Activated naive CD8-positive, alpha-beta T cell treated with anti-CD3 and anti-CD28 coated beads, Interleukin-2, amount 50 U/mL, for 24 hours (primary cell): ENCODE measurements around the gene SERPINI1.
A peak's percentile ranks its signal among the peaks of the same experiment; 100 is the strongest.

ENCODE experiments used
- ATAC-seq: fragments of 150-1000 bp; cut with Tn5 transposase; one replicate; pipeline ENCODE4 v1.10.0; 2021
- DNase-seq: peaks from one replicate; pipeline ENCODE4 v3.0.0; 2021
- H3K27ac Mint-ChIP-seq: one replicate; pipeline ENCODE4 v1.8.0; 2021; ENCODE audit warnings: mild to moderate bottlenecking, mixed read lengths
- H3K27me3 Mint-ChIP-seq: one replicate; pipeline ENCODE4 v1.8.0; 2021; ENCODE audit warnings: mixed read lengths
- H3K36me3 Mint-ChIP-seq: one replicate; pipeline ENCODE4 v1.8.0; 2021; ENCODE audit warnings: low read depth, mixed read lengths
- H3K4me1 Mint-ChIP-seq: one replicate; pipeline ENCODE4 v1.8.0; 2021; ENCODE audit warnings: mixed read lengths
- H3K4me3 Mint-ChIP-seq: one replicate; pipeline ENCODE4 v1.8.0; 2021; ENCODE audit warnings: mild to moderate bottlenecking, moderate library complexity, mixed read lengths
- H3K9me3 Mint-ChIP-seq: one replicate; pipeline ENCODE4 v1.8.0; 2021; ENCODE audit warnings: mixed read lengths

The SERPINI1 gene

GRCh38 chr3:167728176-167728575 lies 7.3 kb upstream of the SERPINI1 start:
- no peak overlapping the region for H3K27ac Mint-ChIP-seq
- H3K36me3 Mint-ChIP-seq, result peaks cover 17% of the 10 kb centered on the region
- ATAC-seq (no peak), DNase-seq (no peak)
- peaks cover 61% of the 10 kb centered on the region for H3K4me1 Mint-ChIP-seq
- no peaks in the 10 kb centered on the region for H3K9me3 Mint-ChIP-seq
- H3K27me3 Mint-ChIP-seq, result no peaks in the 10 kb centered on the region
- no peak overlapping the region for H3K4me3 Mint-ChIP-seq

GRCh38 chr3:167728632-167729323 lies 6.7 kb upstream of the SERPINI1 start:
- DNase-seq (no peak), ATAC-seq (no peak)
- Mint-ChIP-seq H3K27me3 (no peaks in the 10 kb centered on the region), H3K9me3 (no peaks in the 10 kb centered on the region), H3K36me3 (peaks cover 17% of the 10 kb centered on the region), H3K27ac (no peak overlapping the region), H3K4me1 (peaks cover 56% of the 10 kb centered on the region), H3K4me3 (no peak overlapping the region)

GRCh38 chr3:167729591-167729990 lies 5.9 kb upstream of the SERPINI1 start:
- ATAC-seq, result no peak

GRCh38 chr3:167731393-167731792 lies 4.1 kb upstream of the SERPINI1 start:
- H3K4me3 Mint-ChIP-seq, result no peak overlapping the region
- H3K4me1 Mint-ChIP-seq, result peaks cover 39% of the 10 kb centered on the region
- no peak overlapping the region for H3K27ac Mint-ChIP-seq
- H3K36me3 Mint-ChIP-seq, result peaks cover 10% of the 10 kb centered on the region
- H3K9me3 Mint-ChIP-seq, result no peaks in the 10 kb centered on the region
- ATAC-seq (no peak), DNase-seq (no peak)
- no peaks in the 10 kb centered on the region for H3K27me3 Mint-ChIP-seq

More at GRCh38 chr3:167729591-167729990, 5.9 kb upstream of the SERPINI1 start:
- H3K4me1 Mint-ChIP-seq, result peaks cover 50% of the 10 kb centered on the region
- H3K9me3 Mint-ChIP-seq, result no peaks in the 10 kb centered on the region
- H3K4me3 Mint-ChIP-seq, result no peak overlapping the region
- no peak overlapping the region for H3K27ac Mint-ChIP-seq
- no peaks in the 10 kb centered on the region for H3K27me3 Mint-ChIP-seq
- DNase-seq, result no peak
- peaks cover 12% of the 10 kb centered on the region for H3K36me3 Mint-ChIP-seq

- H3K27ac Mint-ChIP-seq, result no peak overlapping the region
Measured at GRCh38 chr3:167732313-167733065, 3.0 kb upstream of the SERPINI1 start.

GRCh38 chr3:167733961-167734497 lies 1.5 kb upstream of the SERPINI1 start:
- Mint-ChIP-seq H3K36me3 (peaks cover 10% of the 10 kb centered on the region), H3K27ac (no peak overlapping the region), H3K9me3 (no peaks in the 10 kb centered on the region), H3K4me1 (peaks cover 19% of the 10 kb centered on the region), H3K4me3 (no peak overlapping the region), H3K27me3 (no peaks in the 10 kb centered on the region)
- ATAC-seq (no peak), DNase-seq (no peak)

More at GRCh38 chr3:167732313-167733065, 3.0 kb upstream of the SERPINI1 start:
- Mint-ChIP-seq H3K27me3 (no peaks in the 10 kb centered on the region), H3K4me1 (peaks cover 29% of the 10 kb centered on the region), H3K4me3 (no peak overlapping the region), H3K9me3 (no peaks in the 10 kb centered on the region), H3K36me3 (peaks cover 10% of the 10 kb centered on the region)
- DNase-seq (no peak), ATAC-seq (no peak)

GRCh38 chr3:167734498-167735232 lies 856 bp upstream of the SERPINI1 start, which contains the start of gene PDCD10:
Gene PDCD10, minus strand, starts transcription at chr3:167734892. Its CDS starts 14,735 bp downstream, at chr3:167720157.
- H3K36me3 Mint-ChIP-seq, result peaks cover 10% of the 10 kb centered on the region
- no peak within 1 kb of the TSS for H3K4me3 Mint-ChIP-seq
- DNase-seq (peak; percentile 93), ATAC-seq (peak; percentile 92)
- H3K4me1 Mint-ChIP-seq, result peaks cover 13% of the 10 kb centered on the region
- H3K27me3 Mint-ChIP-seq, result no peaks in the 10 kb centered on the region
- no peak within 1 kb of the TSS for H3K27ac Mint-ChIP-seq
- H3K9me3 Mint-ChIP-seq, result no peaks in the 10 kb centered on the region

- H3K36me3 Mint-ChIP-seq, result peaks cover 10% of the 10 kb centered on the region
- no peak overlapping the region for H3K27ac Mint-ChIP-seq
Measured at GRCh38 chr3:167736264-167736787, 805 bp downstream of the SERPINI1 start.

GRCh38 chr3:167736997-167737396 lies 1.5 kb downstream of the SERPINI1 start:
- no peaks in the 10 kb centered on the region for H3K9me3 Mint-ChIP-seq
- DNase-seq, result no peak
- H3K4me1 Mint-ChIP-seq, result peaks cover 11% of the 10 kb centered on the region
- peaks cover 6% of the 10 kb centered on the region for H3K36me3 Mint-ChIP-seq
- H3K27me3 Mint-ChIP-seq, result no peaks in the 10 kb centered on the region
- ATAC-seq, result no peak
- no peak overlapping the region for H3K27ac Mint-ChIP-seq
- H3K4me3 Mint-ChIP-seq, result no peak overlapping the region

More at GRCh38 chr3:167736264-167736787, 805 bp downstream of the SERPINI1 start:
- Mint-ChIP-seq H3K4me3 (no peak overlapping the region), H3K4me1 (peaks cover 11% of the 10 kb centered on the region), H3K27me3 (no peaks in the 10 kb centered on the region), H3K9me3 (no peaks in the 10 kb centered on the region)
- no peak for ATAC-seq
- no peak for DNase-seq

- Mint-ChIP-seq H3K9me3 (no peaks in the 10 kb centered on the region), H3K27me3 (no peaks in the 10 kb centered on the region), H3K36me3 (no peaks in the 10 kb centered on the region), H3K27ac (no peak overlapping the region), H3K4me3 (no peak overlapping the region), H3K4me1 (peaks cover 13% of the 10 kb centered on the region)
- DNase-seq (no peak), ATAC-seq (no peak)
Measured at GRCh38 chr3:167738037-167738436, 2.5 kb downstream of the SERPINI1 start.

GRCh38 chr3:167739190-167739810 lies 3.8 kb downstream of the SERPINI1 start:
- H3K27me3 Mint-ChIP-seq, result no peaks in the 10 kb centered on the region
- H3K36me3 Mint-ChIP-seq, result no peaks in the 10 kb centered on the region
- DNase-seq (no peak), ATAC-seq (no peak)
- H3K4me1 Mint-ChIP-seq, result peaks cover 22% of the 10 kb centered on the region
- no peak overlapping the region for H3K27ac Mint-ChIP-seq
- H3K4me3 Mint-ChIP-seq, result no peak overlapping the region
- H3K9me3 Mint-ChIP-seq, result no peaks in the 10 kb centered on the region

GRCh38 chr3:167740961-167741587 lies 5.6 kb downstream of the SERPINI1 start:
- ATAC-seq (peak; percentile 97), DNase-seq (peak; percentile 33)
- no peaks in the 10 kb centered on the region for H3K9me3 Mint-ChIP-seq
- H3K4me1 Mint-ChIP-seq, result peaks cover 22% of the 10 kb centered on the region
- no peak overlapping the region for H3K27ac Mint-ChIP-seq
- no peaks in the 10 kb centered on the region for H3K36me3 Mint-ChIP-seq
- no peaks in the 10 kb centered on the region for H3K27me3 Mint-ChIP-seq
- H3K4me3 Mint-ChIP-seq, result no peak overlapping the region

GRCh38 chr3:167742338-167742737 lies 6.8 kb downstream of the SERPINI1 start:
- H3K9me3 Mint-ChIP-seq, result no peaks in the 10 kb centered on the region
- H3K27me3 Mint-ChIP-seq, result no peaks in the 10 kb centered on the region
- peaks cover 22% of the 10 kb centered on the region for H3K4me1 Mint-ChIP-seq
- DNase-seq (no peak), ATAC-seq (no peak)
- no peak overlapping the region for H3K4me3 Mint-ChIP-seq
- H3K27ac Mint-ChIP-seq, result no peak overlapping the region
- H3K36me3 Mint-ChIP-seq, result no peaks in the 10 kb centered on the region
